CD4-positive, alpha-beta T cell treated with Interleukin-1 beta for 1 hour (primary cell): ENCODE results near the gene ZNF485.
"Not testable (repeated sequence)": the region's sequence is repeated elsewhere in the genome, so short reads cannot be mapped to it uniquely, and the experiment has no call there.

Experiments
- DNase-seq, 2 donors: peaks; one replicate each; pipeline ENCODE4 v3.0.0-alpha.2; 2020 to 2022

The ZNF485 gene

GRCh38 chr10:43606323-43607198 is at the start of gene ZNF485:
TSS of gene ZNF485 (plus strand) at chr10:43606438. CDS start at chr10:43607051, 613 bp downstream.
- peak; percentile 62 to 71 for DNase-seq

DNA sequence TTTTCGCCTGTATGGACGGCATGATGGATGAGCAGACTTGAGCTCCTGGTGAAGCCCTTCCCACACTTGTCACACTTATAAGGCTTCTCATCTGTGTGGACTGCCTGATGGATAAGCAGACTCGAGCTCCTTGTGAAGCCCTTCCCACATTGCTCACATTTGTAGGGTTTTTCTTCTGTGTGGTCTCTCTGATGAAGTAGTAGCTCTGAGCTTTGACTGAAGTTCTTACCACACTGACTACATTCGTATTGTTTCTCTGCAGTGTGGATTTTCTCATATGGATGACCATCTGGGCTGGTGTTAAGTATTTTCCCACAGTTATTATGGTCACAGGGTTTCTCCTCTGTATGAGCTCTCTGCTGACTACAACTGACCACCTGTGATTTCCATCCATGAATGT is 49.0 kb upstream of the ZNF485 start:
- DNase-seq: no peak

- no peak for DNase-seq
Measured at GRCh38 chr10:43569681-43570080, 36.6 kb upstream of the ZNF485 start.

GRCh38 chr10:43570971-43571370 is 35.3 kb upstream of the ZNF485 start:
- DNase-seq: no peak

GRCh38 chr10:43573250-43574000 is 32.8 kb upstream of the ZNF485 start:
- DNase-seq: peak in 1 of 2 donors; percentile 12

GRCh38 chr10:43574001-43574892 is 32.0 kb upstream of the ZNF485 start, which contains the start of gene ZNF239:
TSS of gene ZNF239 (minus strand) at chr10:43574616. CDS start at chr10:43558079, 16,537 bp downstream.
- peak; percentile 88 to 89 for DNase-seq

GRCh38 chr10:43574906-43575305 is 31.3 kb upstream of the ZNF485 start:
- DNase-seq: no peak

DNA sequence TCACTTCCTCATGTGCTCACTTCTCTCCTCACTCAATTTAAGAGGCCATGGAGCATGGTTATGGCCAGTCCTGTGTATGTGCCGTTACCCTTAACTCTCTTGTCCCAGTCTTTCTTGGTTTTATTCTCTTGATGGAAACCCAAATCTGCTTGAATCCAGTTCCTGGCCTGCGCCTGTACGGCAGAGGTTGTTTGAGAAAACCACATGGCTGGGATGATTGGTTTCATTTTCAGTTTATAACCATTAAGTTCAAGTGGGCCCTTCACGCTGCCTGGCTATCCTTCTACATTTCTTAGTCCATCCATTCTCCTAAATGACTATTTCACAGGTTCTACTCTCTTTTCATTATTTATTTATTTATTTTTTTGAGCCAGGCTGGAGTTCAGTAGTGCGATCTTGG is 30.2 kb upstream of the ZNF485 start:
- DNase-seq: peak in 1 of 2 donors; percentile 39

DNA sequence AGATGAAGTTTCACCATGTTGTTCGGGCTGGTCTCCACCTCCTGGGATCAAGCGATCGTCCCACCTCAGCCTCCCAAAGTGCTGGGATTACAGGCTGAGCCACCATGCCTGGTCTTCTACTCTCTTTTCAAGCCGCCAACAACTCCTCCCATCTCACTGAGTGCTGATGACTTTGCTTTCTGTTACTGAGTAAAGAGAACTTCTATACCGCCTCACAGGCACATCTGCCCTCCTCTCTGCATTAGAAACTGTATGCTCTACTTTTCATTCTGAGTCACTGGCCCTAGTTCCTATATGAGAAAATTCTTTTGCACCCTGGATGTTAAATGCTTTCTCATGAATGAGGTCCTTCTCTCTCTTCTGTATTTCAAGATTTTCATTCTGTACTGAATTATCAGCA is 29.7 kb upstream of the ZNF485 start:
- no peak for DNase-seq

GRCh38 chr10:43584051-43584450 is 22.2 kb upstream of the ZNF485 start:
- DNase-seq: no peak

GRCh38 chr10:43585046-43585445 is 21.2 kb upstream of the ZNF485 start:
- DNase-seq: no peak

- DNase-seq: no peak
Measured at GRCh38 chr10:43585981-43586729, 20.1 kb upstream of the ZNF485 start.

GRCh38 chr10:43586730-43587115 is 19.5 kb upstream of the ZNF485 start:
- not testable (repeated sequence) for DNase-seq

- no peak for DNase-seq
Measured at GRCh38 chr10:43591303-43591904, 14.8 kb upstream of the ZNF485 start.

DNA sequence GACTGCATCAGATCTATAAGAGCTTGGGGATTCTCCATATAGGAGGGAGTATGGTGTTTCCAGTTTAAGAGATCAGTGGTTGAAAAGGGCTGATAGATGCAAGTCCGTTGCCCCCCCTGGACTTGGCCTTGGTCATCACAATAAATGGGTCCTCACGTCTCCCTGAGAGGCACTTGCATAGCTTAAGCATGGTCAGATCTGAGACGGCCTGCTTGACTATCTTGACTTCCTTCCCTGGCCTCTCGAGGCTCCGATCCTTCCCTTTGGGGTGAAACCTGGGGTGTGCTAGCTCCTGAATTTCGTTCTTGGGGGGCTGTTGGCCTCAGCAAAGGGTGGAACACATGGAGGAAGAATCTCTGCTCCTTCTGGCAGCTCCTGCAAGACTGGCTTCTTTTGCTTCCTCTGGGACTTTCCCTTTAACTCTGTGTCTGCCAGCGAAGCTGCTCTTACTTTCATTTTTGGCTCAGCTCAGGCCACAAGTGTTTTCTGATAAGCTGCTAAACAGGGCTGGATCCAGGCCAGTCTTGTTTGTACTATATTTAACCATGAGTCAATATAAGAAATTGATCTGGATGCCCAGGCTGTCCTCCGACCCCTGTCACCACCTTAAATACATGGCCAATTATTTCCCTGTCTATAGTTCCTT is 11.2 kb upstream of the ZNF485 start:
- DNase-seq: peak; percentile 32 to 62

DNA sequence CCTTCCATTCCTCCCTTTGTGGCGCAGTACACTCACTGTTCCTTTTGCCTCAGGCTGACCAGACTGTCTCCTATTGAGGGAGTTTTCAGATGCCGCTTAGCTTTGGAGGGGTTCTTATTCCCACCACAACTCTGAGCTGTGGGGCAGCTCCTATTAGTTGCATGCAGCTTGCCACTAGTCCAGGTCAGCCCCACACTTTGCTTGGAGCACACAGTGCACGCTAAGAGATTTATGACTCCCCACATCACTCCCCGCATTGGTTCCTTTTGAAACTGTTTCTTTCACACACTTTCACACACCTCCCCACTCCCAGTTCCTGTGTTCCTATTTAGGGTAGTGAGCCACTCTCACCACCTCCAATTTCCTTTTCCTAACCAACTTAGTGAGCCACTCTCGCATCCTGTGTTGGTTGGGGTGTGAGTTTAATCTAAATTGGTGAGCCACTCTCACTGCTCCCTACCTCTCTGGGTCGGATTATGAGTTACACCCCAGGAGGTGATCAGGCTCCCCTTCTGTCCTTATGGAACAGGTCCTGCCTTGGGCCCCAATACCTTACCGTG is 10.4 kb upstream of the ZNF485 start:
- peak; percentile 6 to 27 for DNase-seq

DNA sequence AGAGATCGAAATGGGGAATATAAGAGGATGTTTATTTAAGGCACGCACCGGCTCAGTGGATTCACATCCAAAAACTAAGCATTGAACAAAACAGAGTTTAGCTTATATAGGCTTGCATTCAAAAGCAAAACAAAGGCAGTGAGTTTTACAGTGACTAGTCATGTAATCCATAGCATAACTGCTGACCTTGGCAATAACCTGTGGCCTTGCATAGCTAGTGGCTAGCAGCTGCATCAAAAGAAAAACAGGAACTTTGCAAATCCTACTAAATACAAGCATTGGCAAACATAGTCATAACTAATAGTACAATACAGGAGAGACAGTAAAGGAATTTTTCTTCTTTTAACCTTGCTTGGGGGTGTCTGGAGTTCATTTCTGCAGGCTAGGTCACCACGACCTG is 9.7 kb upstream of the ZNF485 start:
- DNase-seq: no peak

GRCh38 chr10:43598446-43598845 is 7.8 kb upstream of the ZNF485 start:
- DNase-seq: no peak

- no peak for DNase-seq
Measured at GRCh38 chr10:43599333-43599732, 6.9 kb upstream of the ZNF485 start.

GRCh38 chr10:43601576-43601975 is 4.7 kb upstream of the ZNF485 start:
- DNase-seq: not testable (repeated sequence)

GRCh38 chr10:43605850-43606322 is 352 bp upstream of the ZNF485 start:
- DNase-seq: no peak
